ENCODE results near the gene SELENOK. TPM values are rescaled to one million over a fixed set of nuclear protein-coding genes. Genes with fewer than 3 reads are reported as not detected.

Gene SELENOK
- polyA plus RNA-seq, 1 donor: 56.3 TPM

DNA sequence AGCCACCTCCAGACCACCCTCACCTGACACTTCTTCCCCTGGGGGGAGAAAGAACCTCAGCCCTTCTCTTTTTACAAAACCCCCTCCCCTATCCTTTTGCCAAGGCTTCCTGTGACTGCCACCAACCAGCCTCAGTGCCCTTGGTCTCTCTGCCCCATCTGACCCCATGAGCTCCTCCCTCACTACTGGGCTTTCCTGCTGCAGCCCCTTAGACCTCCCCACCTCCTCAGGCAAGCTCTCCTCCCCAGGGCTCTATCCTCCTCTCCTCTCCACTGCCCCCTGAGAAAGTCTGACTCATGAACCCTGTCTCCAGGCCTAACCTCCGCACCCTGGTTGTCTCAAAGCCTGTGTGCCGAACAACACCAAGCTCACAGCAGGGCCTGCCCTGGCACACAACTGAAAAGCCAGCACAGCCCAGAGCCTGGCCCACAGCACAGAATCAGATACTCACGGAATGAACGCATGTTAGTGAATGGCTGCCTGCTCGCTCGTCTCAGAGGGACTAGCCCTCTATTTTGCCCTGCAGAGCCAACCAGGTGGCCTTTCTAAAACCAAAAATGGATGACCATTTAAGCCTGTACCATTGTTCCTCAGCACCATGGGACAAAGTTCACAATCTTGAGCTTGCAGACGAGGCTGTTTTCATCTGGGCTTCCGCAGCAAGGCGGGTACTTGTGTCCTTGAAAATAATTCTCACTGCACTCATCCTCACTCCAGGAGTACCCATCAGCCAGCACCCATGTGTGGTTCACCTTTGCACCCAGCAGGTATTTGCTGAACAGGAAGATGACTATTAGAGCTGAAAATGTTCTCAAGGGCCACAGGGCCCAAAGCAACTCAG, 47.2 kb downstream of the SELENOK start:
- peak; percentile 60 to 83 for DNase-seq
- no peaks in the 10 kb centered on the region for H3K36me3 ChIP-seq (ENCODE audit: control insufficient read depth, insufficient read depth, low read length)
- H3K27me3 ChIP-seq (ENCODE audit: control insufficient read depth, insufficient read depth, low read length): peaks cover 8% of the 10 kb centered on the region
- H3K9me3 ChIP-seq (ENCODE audit: control insufficient read depth, low read depth, low read length): no peaks in the 10 kb centered on the region
- peak overlapping the region; percentile 55 for H3K4me3 ChIP-seq (ENCODE audit: low read length)
- WGBS (ENCODE audit: insufficient coverage, low lambda C conversion rate): no CpG with 5 or more reads among the region's 9 CpGs
- peaks cover 49% of the 10 kb centered on the region for H3K4me1 ChIP-seq (ENCODE audit: control insufficient read depth, insufficient read depth, low read length)
- H3K27ac ChIP-seq (ENCODE audit: low read length): peak overlapping the region; percentile 92

DNA sequence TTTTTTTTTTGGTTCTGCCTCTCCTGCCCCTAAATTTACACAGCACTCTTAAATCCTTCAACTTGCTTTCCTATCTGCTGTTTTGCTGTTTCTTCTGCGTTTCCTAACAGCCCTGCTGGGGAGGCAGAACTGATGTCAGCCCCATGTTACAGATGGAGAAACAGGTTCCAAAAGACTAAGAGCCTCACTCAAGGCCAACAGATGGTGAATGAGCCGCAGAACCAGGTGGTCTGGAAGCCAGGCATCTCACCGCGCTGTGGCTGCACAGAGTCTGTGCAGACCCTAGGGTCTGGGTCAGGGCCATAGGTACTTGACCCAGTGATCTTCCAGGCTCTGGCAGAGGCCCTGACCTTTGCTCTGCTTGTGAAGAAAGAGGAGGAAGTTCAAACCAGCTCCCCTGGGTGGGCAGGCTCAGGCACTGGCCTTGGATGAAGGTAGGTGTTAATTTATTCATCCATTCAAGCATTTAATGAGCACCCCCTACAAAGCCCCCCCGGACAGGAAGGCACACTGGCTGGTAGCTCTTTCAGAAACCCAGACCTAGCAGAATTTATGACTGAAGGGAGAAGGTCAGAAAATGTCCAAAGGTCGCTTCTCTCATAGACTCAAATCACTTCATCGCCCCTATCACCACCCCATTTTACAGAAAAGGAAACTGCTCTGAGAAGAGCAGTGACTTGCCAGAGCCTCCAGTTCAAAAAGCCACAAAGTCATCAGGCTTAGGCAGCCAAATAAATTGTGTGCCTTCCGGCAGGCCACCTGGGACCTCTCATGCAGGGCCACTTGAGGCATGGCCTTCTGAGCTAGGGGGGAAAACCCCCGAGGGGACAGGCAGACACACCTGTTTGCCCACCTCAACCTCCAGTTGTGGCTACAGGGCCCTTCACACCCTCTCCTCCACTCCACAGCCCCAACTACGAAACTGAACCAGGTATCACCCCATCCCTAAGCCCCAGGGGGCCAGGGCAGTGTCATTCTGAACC, 48.2 kb downstream of the SELENOK start:
- WGBS (ENCODE audit: insufficient coverage, low lambda C conversion rate): no CpG with 5 or more reads among the region's 10 CpGs
- Histone ChIP-seq H3K4me1 (ENCODE audit: control insufficient read depth, insufficient read depth, low read length) (peaks cover 49% of the 10 kb centered on the region), H3K4me3 (ENCODE audit: low read length) (peak overlapping the region; percentile 5), H3K27ac (ENCODE audit: low read length) (peak overlapping the region; percentile 92), H3K9me3 (ENCODE audit: control insufficient read depth, low read depth, low read length) (no peaks in the 10 kb centered on the region), H3K36me3 (ENCODE audit: control insufficient read depth, insufficient read depth, low read length) (peaks cover 7% of the 10 kb centered on the region), H3K27me3 (ENCODE audit: control insufficient read depth, insufficient read depth, low read length) (peaks cover 8% of the 10 kb centered on the region)
- peak; percentile 32 to 71 for DNase-seq

DNA sequence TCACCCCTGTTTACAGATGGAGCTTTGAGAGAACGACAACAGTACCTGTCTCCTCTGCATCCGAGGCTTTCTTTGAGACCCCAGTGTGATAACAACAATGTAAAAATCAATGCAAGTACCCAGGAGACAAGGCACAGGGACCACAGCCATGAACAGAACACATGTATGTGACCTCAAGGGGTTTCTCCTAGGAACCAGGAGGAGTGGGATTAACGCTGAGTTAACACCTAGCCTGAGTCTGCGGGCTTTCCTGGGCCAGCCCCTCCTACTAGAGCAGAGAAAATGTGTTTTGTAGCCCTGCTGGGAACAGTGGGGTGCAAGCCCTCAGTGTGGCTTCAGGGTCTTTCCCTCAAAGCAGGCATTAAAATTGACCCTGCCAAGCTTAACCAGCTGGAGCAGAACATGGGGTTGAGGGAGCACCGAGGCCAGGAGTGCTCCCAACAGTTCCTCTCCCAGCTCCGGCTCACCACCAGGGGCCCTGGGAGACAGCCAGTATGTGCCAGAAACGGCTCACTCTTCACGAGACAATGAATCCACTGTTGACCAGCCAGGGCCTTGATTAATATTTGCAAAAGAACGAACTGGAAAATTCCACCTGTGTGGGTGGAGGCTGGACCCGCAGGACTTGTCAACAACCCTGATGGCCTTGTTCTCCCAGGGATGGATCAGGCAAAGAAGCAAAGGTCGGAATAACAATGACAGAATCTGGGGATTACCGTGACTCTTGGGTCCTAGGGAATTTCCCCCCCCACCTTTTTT, 49.0 kb downstream of the SELENOK start:
- H3K27me3 ChIP-seq (ENCODE audit: control insufficient read depth, insufficient read depth, low read length): peaks cover 8% of the 10 kb centered on the region
- H3K9me3 ChIP-seq (ENCODE audit: control insufficient read depth, low read depth, low read length): no peaks in the 10 kb centered on the region
- H3K27ac ChIP-seq (ENCODE audit: low read length): peak overlapping the region; percentile 92
- no CpG with 5 or more reads among the region's 12 CpGs for WGBS (ENCODE audit: insufficient coverage, low lambda C conversion rate)
- H3K4me1 ChIP-seq (ENCODE audit: control insufficient read depth, insufficient read depth, low read length): peaks cover 49% of the 10 kb centered on the region
- peak; percentile 85 to 94 for DNase-seq
- peak overlapping the region; percentile 9 for H3K4me3 ChIP-seq (ENCODE audit: low read length)
- peaks cover 12% of the 10 kb centered on the region for H3K36me3 ChIP-seq (ENCODE audit: control insufficient read depth, insufficient read depth, low read length)

DNA sequence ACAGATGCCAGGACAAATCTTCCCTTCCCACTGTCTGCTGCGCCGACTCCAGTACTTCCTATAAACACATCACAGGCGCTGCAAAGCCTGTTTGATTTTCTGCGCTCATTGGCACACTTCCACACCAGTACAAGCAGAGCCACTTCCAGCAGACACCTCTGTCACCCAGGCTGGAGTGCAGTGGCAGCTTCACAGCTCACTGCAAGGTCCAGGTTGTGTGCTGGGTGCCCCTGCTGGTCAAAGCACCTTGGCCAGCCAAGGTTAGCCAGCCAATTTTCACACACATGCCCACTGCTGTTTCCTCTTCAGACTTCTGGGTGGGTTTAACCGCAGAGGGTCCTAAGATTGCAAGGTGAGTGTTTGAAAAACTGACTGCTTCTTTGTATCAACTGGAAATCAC, 50.4 kb downstream of the SELENOK start:
- Histone ChIP-seq H3K9me3 (ENCODE audit: control insufficient read depth, low read depth, low read length) (no peaks in the 10 kb centered on the region), H3K4me3 (ENCODE audit: low read length) (no peak overlapping the region), H3K36me3 (ENCODE audit: control insufficient read depth, insufficient read depth, low read length) (peaks cover 18% of the 10 kb centered on the region), H3K27me3 (ENCODE audit: control insufficient read depth, insufficient read depth, low read length) (no peaks in the 10 kb centered on the region), H3K27ac (ENCODE audit: low read length) (no peak overlapping the region), H3K4me1 (ENCODE audit: control insufficient read depth, insufficient read depth, low read length) (peaks cover 43% of the 10 kb centered on the region)
- WGBS (ENCODE audit: insufficient coverage, low lambda C conversion rate): 100% methylated on average over 1 of the region's 5 CpGs
- no peak for DNase-seq

DNA sequence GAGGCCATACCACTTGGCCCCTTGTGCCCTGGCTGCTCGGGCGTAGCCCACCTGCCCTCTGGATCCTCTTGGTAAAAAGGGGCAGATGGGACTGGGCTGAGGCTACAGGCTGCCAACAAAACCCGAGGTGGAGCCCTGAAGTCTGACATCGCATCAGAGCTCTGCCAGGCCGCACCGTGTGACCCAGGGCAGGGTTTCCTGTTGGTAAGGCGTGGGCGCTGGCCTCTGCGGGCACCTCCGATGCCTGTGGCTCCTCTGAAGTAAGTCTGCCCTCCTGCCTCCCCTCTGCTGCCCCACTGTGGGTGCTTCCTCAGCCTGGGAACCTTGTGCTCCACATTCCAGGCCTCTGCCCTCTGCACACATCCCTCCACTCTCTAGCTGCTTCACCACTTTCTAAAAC, 54.3 kb downstream of the SELENOK start:
- no CpG with 5 or more reads among the region's 10 CpGs for WGBS (ENCODE audit: insufficient coverage, low lambda C conversion rate)
- no peak overlapping the region for H3K27ac ChIP-seq (ENCODE audit: low read length)
- no peak for DNase-seq
- no peaks in the 10 kb centered on the region for H3K27me3 ChIP-seq (ENCODE audit: control insufficient read depth, insufficient read depth, low read length)
- no peaks in the 10 kb centered on the region for H3K9me3 ChIP-seq (ENCODE audit: control insufficient read depth, low read depth, low read length)
- H3K4me3 ChIP-seq (ENCODE audit: low read length): no peak overlapping the region
- H3K36me3 ChIP-seq (ENCODE audit: control insufficient read depth, insufficient read depth, low read length): peaks cover 30% of the 10 kb centered on the region
- peaks cover 13% of the 10 kb centered on the region for H3K4me1 ChIP-seq (ENCODE audit: control insufficient read depth, insufficient read depth, low read length)

DNA sequence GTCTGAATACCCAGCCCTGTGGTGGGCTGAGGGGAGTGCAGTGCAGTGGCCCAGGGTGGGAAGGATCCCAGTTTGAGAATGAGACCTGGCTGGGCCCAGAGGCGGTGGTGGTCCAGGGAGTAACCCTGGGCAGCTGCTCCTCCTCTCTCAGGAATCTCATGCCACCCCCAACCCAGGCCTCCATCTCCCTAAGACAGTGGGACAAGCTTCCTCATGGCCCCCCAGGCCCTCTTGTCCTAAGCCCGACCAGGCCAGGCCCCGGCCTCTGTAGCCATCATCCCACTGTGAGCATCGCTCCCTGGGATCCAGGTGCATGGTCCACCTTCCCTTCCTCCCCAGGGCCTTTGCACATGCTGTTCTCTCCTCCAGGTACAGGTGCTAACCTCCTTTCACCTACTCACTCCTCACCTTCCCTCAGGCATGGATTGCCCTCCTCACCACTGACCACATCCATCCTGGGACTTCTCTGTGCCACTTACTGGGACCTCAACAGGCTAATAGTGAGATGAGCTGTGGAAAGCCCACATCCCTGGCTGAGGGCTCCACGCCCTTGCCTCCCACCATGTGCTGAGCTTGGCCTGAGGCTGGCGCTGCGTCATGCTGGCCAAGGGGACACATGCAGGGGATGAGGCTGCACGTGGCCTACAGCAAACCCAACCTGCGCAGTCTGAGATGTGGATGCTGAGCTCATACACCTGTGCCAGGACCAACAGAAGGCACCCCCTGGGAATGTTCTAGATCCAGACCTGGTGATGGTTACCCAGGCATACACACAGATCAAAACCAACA, 55.4 kb downstream of the SELENOK start:
- DNase-seq: no peak
- no CpG with 5 or more reads among the region's 9 CpGs for WGBS (ENCODE audit: insufficient coverage, low lambda C conversion rate)
- Histone ChIP-seq H3K27me3 (ENCODE audit: control insufficient read depth, insufficient read depth, low read length) (no peaks in the 10 kb centered on the region), H3K9me3 (ENCODE audit: control insufficient read depth, low read depth, low read length) (no peaks in the 10 kb centered on the region), H3K27ac (ENCODE audit: low read length) (no peak overlapping the region), H3K4me3 (ENCODE audit: low read length) (no peak overlapping the region), H3K36me3 (ENCODE audit: control insufficient read depth, insufficient read depth, low read length) (peaks cover 30% of the 10 kb centered on the region), H3K4me1 (ENCODE audit: control insufficient read depth, insufficient read depth, low read length) (peaks cover 5% of the 10 kb centered on the region)

DNA sequence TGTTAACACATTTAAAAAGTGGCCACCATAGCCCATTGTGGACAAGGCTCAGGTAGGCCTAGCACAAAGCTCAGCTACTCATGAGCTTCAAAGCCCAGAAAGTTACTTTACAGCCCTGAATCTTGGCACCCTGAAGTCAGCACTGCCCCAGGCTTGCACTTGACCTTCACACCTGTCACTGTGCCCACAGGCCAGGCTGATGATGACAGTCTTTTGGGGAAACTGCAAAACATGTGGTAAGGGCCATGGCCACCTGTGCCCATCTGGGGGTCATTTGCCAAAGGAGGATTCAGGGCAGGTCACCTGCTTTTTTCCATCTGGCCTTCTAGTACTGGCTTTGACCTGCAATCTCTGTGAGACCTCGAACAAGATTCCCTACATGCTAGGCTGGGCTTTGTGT, 56.4 kb downstream of the SELENOK start:
- no peaks in the 10 kb centered on the region for H3K4me1 ChIP-seq (ENCODE audit: control insufficient read depth, insufficient read depth, low read length)
- DNase-seq: no peak
- WGBS (ENCODE audit: insufficient coverage, low lambda C conversion rate): no CpG with 5 or more reads among the region's 1 CpG
- no peaks in the 10 kb centered on the region for H3K9me3 ChIP-seq (ENCODE audit: control insufficient read depth, low read depth, low read length)
- no peak overlapping the region for H3K27ac ChIP-seq (ENCODE audit: low read length)
- peaks cover 34% of the 10 kb centered on the region for H3K36me3 ChIP-seq (ENCODE audit: control insufficient read depth, insufficient read depth, low read length)
- H3K27me3 ChIP-seq (ENCODE audit: control insufficient read depth, insufficient read depth, low read length): no peaks in the 10 kb centered on the region
- H3K4me3 ChIP-seq (ENCODE audit: low read length): no peak overlapping the region

DNA sequence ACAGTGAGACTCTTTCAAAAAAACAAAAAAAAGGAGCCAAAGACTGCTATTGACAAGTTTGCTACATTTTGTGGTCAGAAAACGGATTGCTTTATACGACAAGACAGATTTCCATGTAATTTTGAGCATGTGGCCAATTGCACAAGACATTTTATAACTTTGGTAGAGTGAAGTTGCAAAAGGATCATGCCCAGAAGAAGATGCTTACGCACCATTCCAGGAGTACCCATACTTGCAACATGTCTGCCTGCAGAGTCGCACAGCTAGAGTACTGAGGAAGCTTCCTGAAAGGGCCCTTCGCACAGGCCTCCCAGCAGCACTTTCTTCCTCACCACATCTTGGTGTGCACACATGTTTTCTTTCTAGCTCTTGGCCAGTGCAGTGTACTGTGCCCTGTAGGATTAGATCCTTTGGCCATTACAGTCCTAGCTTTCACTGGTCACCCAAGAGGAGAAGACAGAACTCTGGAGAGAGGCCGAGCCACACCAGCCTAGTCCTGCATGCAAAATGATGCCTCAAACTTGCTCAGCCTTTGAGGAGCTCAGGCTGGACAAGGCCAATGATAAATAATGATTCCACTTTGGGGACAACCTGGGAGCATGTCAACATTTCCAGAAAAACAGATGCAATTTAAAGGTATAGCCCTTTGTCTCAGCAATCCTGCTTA, 57.1 kb downstream of the SELENOK start:
- Histone ChIP-seq H3K4me3 (ENCODE audit: low read length) (no peak overlapping the region), H3K27me3 (ENCODE audit: control insufficient read depth, insufficient read depth, low read length) (no peaks in the 10 kb centered on the region), H3K36me3 (ENCODE audit: control insufficient read depth, insufficient read depth, low read length) (peaks cover 36% of the 10 kb centered on the region), H3K4me1 (ENCODE audit: control insufficient read depth, insufficient read depth, low read length) (no peaks in the 10 kb centered on the region), H3K9me3 (ENCODE audit: control insufficient read depth, low read depth, low read length) (no peaks in the 10 kb centered on the region), H3K27ac (ENCODE audit: low read length) (no peak overlapping the region)
- no peak for DNase-seq
- WGBS (ENCODE audit: insufficient coverage, low lambda C conversion rate): 100% methylated on average over 2 of the region's 6 CpGs

Data from large intestine (tissue), 3 donors.